Prostate gland (tissue), 2 donors: ENCODE data around the gene NFKBIL1. TPM values are rescaled to one million over a fixed set of nuclear protein-coding genes. Genes with fewer than 3 reads are reported as not detected.

Source experiments
- DNase-seq: peaks from one replicate; pipeline ENCODE4 v3.0.0-alpha.2; 2019; ENCODE audit warnings: low spot score
- H3K27ac ChIP-seq, 2 donors: fragments of 200-600 bp; sonication (generic); 2 replicates each; pipeline ENCODE4 v1.5.1; 2017 to 2019
- H3K27me3 ChIP-seq: fragments of 200-600 bp; sonication (generic); replicated peaks from 2 replicates; pipeline ENCODE4 v1.5.1; 2019; ENCODE audit not compliant: insufficient read depth
- H3K36me3 ChIP-seq, 2 donors: fragments of 200-600 bp; sonication (generic); 1 replicate in 1 of 2; 2 replicates in 1 of 2; pipeline versions ENCODE4 v1.5.1 to v1.8.1; 2017 to 2019
- H3K4me1 ChIP-seq: fragments of 200-600 bp; sonication (generic); replicated peaks from 2 replicates; pipeline ENCODE4 v1.5.1; 2019
- H3K4me3 ChIP-seq, 2 donors: fragments of 200-600 bp; sonication (generic); 2 replicates each; pipeline ENCODE4 v1.5.1; 2017 to 2019
- H3K9me3 ChIP-seq: fragments of 200-600 bp; sonication (generic); 2 replicates; pipeline ENCODE4 v1.5.1; 2017
- POLR2A ChIP-seq: fragments of 450-650 bp; IDR thresholded peaks from one replicate; pipeline ENCODE4 v1.6.1; 2016; ENCODE audit warnings: antibody characterized with exemption, mild to moderate bottlenecking
- POLR2AphosphoS5 ChIP-seq: sonication (generic); formaldehyde crosslinking; IDR thresholded peaks from one replicate; pipeline ENCODE4 v1.6.1; 2017; ENCODE audit warnings: antibody characterized with exemption
- WGBS: methylation state at CpG from one replicate; pipeline ENCODE4 v1.1.5; 2018; 5-methylcytosine and 5-hydroxymethylcytosine counted together
- intact Hi-C: fragments of 100-400 bp; cut with DNase I; formaldehyde crosslinking; loops from one replicate; pipeline ENCODE4 v1.14.2; 2022
- total RNA-seq, 2 donors: library from RNA; depleted of rRNA; stranded (reverse); fragments of >200 nt; gene quantifications; one replicate each; pipeline ENCODE4 v1.1.0, GENCODE V29; 2016
- TF ChIP-seq, protein P1 (sequence below), 4 experiments: fragments of 200-600 bp in 2 of 4; fragments of 450-650 bp in 2 of 4; sonication (generic) in 2 of 4; IDR thresholded peaks; 1 replicate in 3 of 4; 2 replicates in 1 of 4; pipeline ENCODE4 v1.5.1; 2016 to 2019; ENCODE audit warnings: antibody characterized with exemption in 4 of 4, mild to moderate bottlenecking in 2 of 4, moderate library complexity in 2 of 4

Gene NFKBIL1
- total RNA-seq, 2 donors from 2014 or later = 38.0 to 48.7 TPM

DNA sequence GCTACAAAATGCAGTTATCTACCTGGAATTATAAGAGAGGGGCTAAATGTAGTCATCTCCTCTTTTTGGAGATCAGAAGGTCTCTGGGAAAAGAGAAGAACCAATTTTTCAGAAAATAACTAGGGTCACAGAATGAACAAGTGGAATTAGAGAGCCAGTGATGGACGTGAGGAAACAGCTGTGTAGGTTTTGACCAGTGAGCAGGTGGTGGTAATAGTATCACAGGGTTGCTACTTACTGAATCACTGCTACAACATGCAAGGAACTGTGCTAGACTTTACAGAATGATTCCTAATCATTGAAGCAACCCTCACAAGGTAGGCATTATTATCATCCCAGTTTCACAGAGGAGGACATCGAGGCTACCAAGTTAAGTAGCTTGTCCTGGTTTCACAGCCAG is 2.7 kb upstream of the NFKBIL1 start:
- Histone ChIP-seq H3K27me3 (no peaks in the 10 kb centered on the region), H3K36me3 (no peaks in the 10 kb centered on the region), H3K4me3 (no peak overlapping the region), H3K27ac (no peak overlapping the region), H3K4me1 (peaks cover 16% of the 10 kb centered on the region), H3K9me3 (no peaks in the 10 kb centered on the region)
- DNase-seq = no peak
- WGBS = 80% methylated on average over 2 of the region's 2 CpGs
- TF ChIP-seq, protein P1, sequence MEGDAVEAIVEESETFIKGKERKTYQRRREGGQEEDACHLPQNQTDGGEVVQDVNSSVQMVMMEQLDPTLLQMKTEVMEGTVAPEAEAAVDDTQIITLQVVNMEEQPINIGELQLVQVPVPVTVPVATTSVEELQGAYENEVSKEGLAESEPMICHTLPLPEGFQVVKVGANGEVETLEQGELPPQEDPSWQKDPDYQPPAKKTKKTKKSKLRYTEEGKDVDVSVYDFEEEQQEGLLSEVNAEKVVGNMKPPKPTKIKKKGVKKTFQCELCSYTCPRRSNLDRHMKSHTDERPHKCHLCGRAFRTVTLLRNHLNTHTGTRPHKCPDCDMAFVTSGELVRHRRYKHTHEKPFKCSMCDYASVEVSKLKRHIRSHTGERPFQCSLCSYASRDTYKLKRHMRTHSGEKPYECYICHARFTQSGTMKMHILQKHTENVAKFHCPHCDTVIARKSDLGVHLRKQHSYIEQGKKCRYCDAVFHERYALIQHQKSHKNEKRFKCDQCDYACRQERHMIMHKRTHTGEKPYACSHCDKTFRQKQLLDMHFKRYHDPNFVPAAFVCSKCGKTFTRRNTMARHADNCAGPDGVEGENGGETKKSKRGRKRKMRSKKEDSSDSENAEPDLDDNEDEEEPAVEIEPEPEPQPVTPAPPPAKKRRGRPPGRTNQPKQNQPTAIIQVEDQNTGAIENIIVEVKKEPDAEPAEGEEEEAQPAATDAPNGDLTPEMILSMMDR (IDR thresholded peaks at IDR 0.05) = no peak
- TF ChIP-seq POLR2AphosphoS5 (no peak), POLR2A (no peak)
- intact Hi-C loops = no loop called here

DNA sequence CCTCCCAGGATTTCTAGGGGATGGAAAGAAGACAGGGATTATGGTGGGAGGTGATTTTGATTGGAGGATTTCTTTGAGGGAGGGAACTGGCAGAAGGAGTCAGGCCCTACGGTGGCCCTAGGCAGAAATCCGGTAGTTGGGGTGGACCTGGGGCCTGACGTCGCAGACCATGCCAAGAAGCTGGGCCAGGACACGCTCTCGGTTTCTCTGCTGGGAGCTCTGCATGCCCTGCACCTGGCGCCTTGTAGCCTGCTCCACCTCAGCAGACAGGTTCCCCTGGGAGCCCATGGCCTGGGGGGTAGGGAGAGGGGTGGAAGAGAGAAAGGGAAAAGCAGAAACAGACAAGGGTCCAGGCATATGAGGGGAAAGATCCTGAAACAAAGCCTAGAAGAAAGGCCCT is 2.1 kb upstream of the NFKBIL1 start:
- Histone ChIP-seq H3K4me3 (no peak overlapping the region), H3K9me3 (no peaks in the 10 kb centered on the region), H3K27me3 (no peaks in the 10 kb centered on the region), H3K4me1 (peaks cover 11% of the 10 kb centered on the region), H3K27ac (no peak overlapping the region), H3K36me3 (no peaks in the 10 kb centered on the region)
- intact Hi-C loops = no loop called here
- no peak for DNase-seq
- 77% methylated on average over 7 of the region's 7 CpGs for WGBS
- TF ChIP-seq, protein P1 (IDR thresholded peaks at IDR 0.05) = no peak
- TF ChIP-seq POLR2AphosphoS5 (no peak), POLR2A (no peak)

GRCh38 chr6:31546339-31546957 is 960 bp upstream of the NFKBIL1 start, which contains the start of gene ATP6V1G2:
Gene ATP6V1G2, minus strand, starts transcription at chr6:31546608. Its CDS starts 49 bp downstream, at chr6:31546559.
- DNase-seq = peak; percentile 91
- H3K9me3 ChIP-seq = no peaks in the 10 kb centered on the region
- H3K4me1 ChIP-seq = peaks cover 6% of the 10 kb centered on the region
- no peaks in the 10 kb centered on the region for H3K36me3 ChIP-seq
- intact Hi-C loops = loop anchor here (1.0 kb wide), 1 partner anchor 52 kb away; no protein-coding TSS in a partner anchor
- H3K27ac ChIP-seq = peak within 1 kb of the TSS; percentile 81 to 90
- H3K27me3 ChIP-seq = no peaks in the 10 kb centered on the region
- TF ChIP-seq, protein P1 (IDR thresholded peaks at IDR 0.05) = peak; percentile 95 to 99 (median 98)
- TF ChIP-seq POLR2AphosphoS5 (peak; percentile 83), POLR2A (peak; percentile 9)
- WGBS = 4% methylated on average over 11 of the region's 11 CpGs
- H3K4me3 ChIP-seq = peak within 1 kb of the TSS; percentile 35 to 43

GRCh38 chr6:31547727-31548543 is 527 bp downstream of the NFKBIL1 start:
- peak overlapping the region; percentile 81 to 90 for H3K27ac ChIP-seq
- no peaks in the 10 kb centered on the region for H3K9me3 ChIP-seq
- no peaks in the 10 kb centered on the region for H3K27me3 ChIP-seq
- H3K4me1 ChIP-seq = peaks cover 6% of the 10 kb centered on the region
- TF ChIP-seq, protein P1 (IDR thresholded peaks at IDR 0.05) = no peak
- TF ChIP-seq POLR2A (no peak), POLR2AphosphoS5 (no peak)
- 70% methylated on average over 24 of the region's 24 CpGs for WGBS
- H3K36me3 ChIP-seq = no peaks in the 10 kb centered on the region
- DNase-seq = no peak
- peak overlapping the region; percentile 35 to 43 for H3K4me3 ChIP-seq
- intact Hi-C loops = no loop called here
